Globus pallidus (tissue), 1 donor: ENCODE measurements around the gene ATF1.
"Not testable (repeated sequence)": the region's sequence is repeated elsewhere in the genome, so short reads cannot be mapped to it uniquely, and the experiment has no call there.

ENCODE experiments used
- DNase-seq: peaks from one replicate; pipeline ENCODE4 v3.0.0-alpha.2; 2015; ENCODE audit warnings: low spot score

Gene ATF1

GRCh38 chr12:50803230-50803875 lies 39.5 kb downstream of the ATF1 start:
- no peak for DNase-seq

DNA sequence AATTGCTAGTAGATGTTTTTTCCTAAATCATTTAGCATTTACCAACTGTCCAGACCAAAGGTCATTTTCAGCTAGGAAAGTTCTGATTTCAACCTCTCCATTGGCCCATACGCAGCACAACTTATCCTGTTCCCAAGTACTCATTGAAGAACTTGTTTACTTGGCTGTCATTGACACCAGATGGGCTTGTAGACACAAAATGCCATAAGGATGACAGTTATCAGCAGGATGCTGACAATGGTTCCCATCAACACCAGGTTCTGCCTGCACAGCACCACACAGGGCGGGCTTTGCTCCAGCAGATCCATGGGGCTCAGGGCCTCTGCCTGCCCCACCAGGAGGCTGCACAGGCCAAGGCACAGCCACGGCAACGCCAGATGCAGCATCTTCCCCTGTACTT lies 42.3 kb downstream of the ATF1 start:
- DNase-seq, result no peak

GRCh38 chr12:50809131-50809530 lies 45.2 kb downstream of the ATF1 start:
- DNase-seq, result not testable (repeated sequence)

DNA sequence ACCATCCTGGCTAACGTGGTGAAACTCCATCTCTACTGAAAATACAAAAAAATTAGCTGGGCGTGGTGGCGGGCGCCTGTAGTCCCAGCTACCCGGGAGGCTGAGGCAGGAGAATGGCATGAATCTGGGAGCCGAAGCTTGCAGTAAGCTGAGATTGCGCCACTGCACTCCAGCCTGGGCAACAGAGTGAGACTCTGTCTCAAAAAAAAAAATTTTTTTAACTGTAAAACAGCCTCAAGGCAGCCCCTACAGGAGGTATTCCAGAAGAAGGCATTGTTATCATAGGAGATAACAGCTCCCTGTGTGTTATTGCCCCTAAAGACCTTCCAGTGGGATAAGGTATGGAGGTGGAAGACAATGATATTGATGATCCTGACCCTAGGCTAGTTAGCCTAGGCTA lies 51.0 kb downstream of the ATF1 start:
- not testable (repeated sequence) for DNase-seq

DNA sequence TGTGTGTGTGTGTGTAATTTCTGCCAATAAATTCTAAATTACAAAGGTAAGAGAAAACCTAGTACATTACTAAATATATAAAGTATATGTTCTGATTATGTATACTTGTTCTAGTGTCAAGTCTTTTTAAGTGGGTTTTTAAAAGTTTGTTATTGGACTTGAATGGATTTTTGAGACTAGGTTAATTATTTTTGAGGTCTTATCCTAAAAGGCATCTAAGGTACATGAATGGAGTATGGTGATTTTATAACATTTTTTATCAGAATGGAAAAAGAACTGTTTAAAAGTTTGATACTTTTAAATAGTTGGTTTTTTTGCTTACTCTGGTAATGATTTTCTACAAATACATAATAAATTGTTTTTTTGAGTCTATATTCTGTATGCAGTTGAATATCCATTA lies 56.3 kb downstream of the ATF1 start:
- no peak for DNase-seq

DNA sequence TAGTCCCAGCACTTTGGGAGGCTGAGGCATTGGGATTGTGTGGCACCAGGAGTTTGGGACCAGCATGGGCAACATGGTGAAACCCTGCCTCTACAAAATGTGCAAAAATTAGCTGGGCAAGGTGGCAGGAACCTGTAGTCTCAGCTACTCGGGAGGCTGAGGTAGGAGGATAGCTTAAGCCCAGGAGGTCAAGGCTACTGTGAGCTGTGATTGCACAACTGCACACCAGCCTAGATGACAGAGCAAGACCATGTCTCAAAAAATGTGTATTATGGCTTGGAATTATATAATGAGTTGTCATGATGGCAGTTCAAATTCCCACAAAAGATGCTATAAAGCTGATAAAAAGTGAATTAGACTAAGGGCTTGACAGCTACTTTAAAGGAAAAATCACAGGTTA lies 58.2 kb downstream of the ATF1 start:
- no peak for DNase-seq

GRCh38 chr12:50823724-50824123 lies 59.8 kb downstream of the ATF1 start:
- not testable (repeated sequence) for DNase-seq

DNA sequence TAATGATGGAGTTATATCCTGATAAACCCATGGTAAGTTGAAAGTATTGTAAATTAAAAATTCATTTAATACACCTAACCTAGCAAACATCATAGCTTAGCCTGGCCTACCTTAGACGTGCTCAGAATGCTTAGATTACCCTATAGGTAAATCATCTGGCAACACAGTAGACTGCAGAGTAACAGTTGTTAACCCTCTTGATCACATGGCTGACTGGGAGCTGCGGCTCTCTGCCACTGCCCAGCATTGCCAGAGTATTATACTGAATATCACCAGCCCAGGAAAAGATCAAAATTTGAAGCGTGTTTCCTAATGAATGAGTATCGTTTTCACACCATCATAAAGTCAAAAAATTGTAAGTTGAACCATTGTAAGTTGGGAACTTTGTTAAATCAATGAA lies 61.0 kb downstream of the ATF1 start:
- DNase-seq, result no peak

- DNase-seq, result peak; percentile 64
Measured at GRCh38 chr12:50825372-50825838, 61.5 kb downstream of the ATF1 start.

DNA sequence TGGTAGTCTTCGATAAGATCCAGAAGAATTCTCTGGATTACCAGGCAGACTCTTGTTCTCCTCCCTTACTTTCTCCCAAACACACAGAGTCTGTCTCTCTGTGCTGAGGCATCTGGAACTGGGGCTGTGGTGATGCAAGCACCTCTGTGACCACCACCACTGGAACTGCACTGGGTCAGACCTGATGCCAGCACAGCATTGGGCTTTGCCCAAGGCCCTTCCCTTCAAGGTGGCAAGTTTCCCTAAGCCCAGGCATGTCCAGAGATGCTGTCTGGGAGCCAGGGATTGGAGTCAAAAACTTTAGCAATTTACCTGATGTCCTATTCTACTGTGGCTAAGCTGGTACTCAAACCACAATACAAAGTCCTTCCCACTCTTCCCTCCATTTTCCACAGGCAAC lies 64.2 kb downstream of the ATF1 start:
- DNase-seq, result no peak

GRCh38 chr12:50828886-50829285 lies 65.0 kb downstream of the ATF1 start:
- DNase-seq, result no peak

- not testable (repeated sequence) for DNase-seq
Measured at GRCh38 chr12:50833801-50834200, 69.9 kb downstream of the ATF1 start.

- DNase-seq, result no peak
Measured at GRCh38 chr12:50839042-50839441, 75.1 kb downstream of the ATF1 start.

- DNase-seq, result no peak
Measured at GRCh38 chr12:50840809-50841487, 77.0 kb downstream of the ATF1 start.

- no peak for DNase-seq
Measured at GRCh38 chr12:50841716-50842531, 78.0 kb downstream of the ATF1 start.

GRCh38 chr12:50842637-50843493 lies 79.0 kb downstream of the ATF1 start, which contains the start of gene TMPRSS12:
TSS of gene TMPRSS12 (plus strand) at chr12:50842926. CDS start at chr12:50842965, 39 bp downstream.
- DNase-seq, result no peak

DNA sequence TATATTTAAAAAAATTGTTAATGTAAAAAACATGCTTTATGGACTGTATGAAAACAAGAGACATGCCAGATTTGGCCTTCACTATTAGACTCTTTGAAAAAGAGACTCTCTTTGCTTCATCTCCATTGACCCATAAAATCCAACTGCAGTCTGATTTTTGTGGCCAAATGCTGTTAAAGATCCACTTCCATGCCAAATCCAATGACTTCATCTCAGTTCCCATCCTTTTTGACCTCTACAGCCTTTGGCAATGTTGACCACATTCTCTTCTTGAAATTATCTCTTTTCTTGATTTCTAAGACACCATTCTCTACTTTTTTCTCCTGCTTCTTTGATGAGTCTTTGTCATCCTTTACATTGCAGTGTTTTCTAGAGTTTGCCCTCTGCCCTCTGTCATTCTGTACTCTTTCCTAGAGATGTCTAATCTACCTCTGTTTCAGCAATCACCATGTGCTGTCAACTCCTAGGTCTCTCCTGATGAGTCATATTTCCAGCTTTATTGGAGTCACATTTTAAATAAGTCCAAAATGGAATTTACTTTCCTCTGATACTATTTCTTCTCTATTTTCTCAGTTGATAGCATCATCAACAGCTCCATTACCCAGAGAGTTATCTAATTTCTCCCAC lies 81.2 kb downstream of the ATF1 start:
- no peak for DNase-seq

DNA sequence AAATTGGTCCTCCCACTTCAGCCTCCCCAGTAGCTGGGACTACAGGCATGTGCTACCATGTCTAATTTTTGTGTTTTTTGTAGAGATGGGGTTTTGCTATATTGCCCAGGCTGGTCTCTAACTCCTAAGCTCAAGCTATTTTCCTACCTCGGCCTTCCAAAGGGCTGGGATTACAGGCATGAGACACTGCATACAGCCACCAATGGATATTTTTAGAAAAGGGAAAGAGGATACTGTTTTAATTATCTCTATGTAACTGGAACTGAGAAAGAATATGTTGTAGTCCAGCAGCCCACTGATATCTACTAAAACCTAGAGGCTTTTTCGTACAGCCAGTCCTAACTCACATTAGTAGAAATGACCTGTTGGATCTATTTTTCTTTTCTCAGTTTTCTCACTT lies 85.1 kb downstream of the ATF1 start:
- no peak for DNase-seq

DNA sequence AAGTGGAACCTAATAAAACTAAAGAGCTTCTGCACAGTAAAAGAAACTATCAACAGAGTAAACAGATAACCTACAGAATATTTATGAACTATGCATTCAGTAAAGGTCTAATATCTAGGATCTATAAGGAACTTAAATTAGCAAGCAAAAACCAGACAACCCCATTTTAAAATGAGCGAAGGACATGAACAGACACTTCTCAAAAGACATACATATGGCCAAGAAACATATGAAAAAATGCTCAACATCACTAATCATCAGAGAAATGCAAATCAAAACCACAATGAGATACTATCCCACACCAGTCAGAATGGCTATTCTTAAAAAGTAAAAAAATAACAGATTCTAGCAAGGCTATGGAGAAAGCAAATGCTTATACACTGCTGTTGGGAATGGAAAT lies 91.3 kb downstream of the ATF1 start:
- DNase-seq, result not testable (repeated sequence)

- DNase-seq, result not testable (repeated sequence)
Measured at GRCh38 chr12:50855679-50856078, 91.8 kb downstream of the ATF1 start.

DNA sequence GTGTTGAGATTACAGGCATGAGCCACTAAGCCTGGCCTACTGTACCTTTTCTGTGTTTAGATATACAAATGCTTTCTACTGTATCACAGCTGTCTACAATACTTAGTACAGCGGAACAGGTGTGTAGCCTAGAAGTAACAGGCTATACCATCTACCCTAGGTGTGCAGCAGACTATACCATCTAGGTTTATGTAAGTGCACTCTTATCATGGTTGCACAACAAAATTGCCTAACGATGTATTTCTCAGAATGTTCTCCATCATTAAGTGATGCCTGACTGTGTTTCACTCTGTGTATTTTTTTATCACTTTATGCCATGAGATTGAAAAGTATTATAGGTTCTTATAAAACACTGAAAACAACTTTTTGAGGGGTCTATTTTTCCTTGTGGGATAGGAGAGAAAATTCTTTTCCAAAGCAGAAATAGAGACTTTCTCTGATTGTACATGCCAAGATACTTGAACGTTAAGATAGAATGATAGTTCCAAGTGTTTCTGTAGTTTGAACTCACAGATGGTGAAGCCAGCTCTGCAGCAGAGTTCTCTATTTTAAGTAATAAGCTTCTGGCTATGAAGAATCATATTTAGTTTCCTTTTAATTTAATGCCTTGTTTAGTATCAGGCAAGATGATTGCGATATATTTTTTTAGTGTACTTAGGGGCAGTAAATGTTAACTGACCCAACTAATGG lies 95.9 kb downstream of the ATF1 start:
- no peak for DNase-seq
